GM12892 (cell line): ENCODE data around the gene LGALS3.
A peak's percentile ranks its signal among the peaks of the same experiment; 100 is the strongest.

Source experiments
- DNase-seq: peaks from one replicate; pipeline ENCODE4 v3.0.0; 2011; ENCODE audit not compliant: insufficient read length
- FAIRE-seq: peaks from 2 replicates; lab custom pipeline; 2011; peaks lifted over from hg19 to GRCh38; lab: Jason Lieb, UNC
- POLR2A ChIP-seq: IDR thresholded peaks from 2 replicates; pipeline ENCODE4 v1.6.1; 2011; ENCODE audit warnings: low read depth, low read length, control low read depth
- POLR2AphosphoS5 ChIP-seq: IDR thresholded peaks from 2 replicates; pipeline ENCODE4 v1.6.1; 2011; ENCODE audit warnings: low read depth, low read length, control low read depth
- TAF1 ChIP-seq: IDR thresholded peaks from 2 replicates; pipeline ENCODE4 v1.6.1; 2011; ENCODE audit warnings: low read depth, mild to moderate bottlenecking, control low read depth, low read length, borderline replicate concordance

The LGALS3 gene

GRCh38 chr14:55101698-55102097 is 27.4 kb upstream of the LGALS3 start:
- DNase-seq: no peak
- TF ChIP-seq TAF1 (no peak), POLR2AphosphoS5 (no peak), POLR2A (no peak)
- no peak for FAIRE-seq

- FAIRE-seq: peak; percentile 91
Measured at GRCh38 chr14:55102141-55102621, 26.9 kb upstream of the LGALS3 start.

GRCh38 chr14:55103005-55103640 is 25.9 kb upstream of the LGALS3 start:
- TF ChIP-seq TAF1 (peak; percentile 49; the same call in 1 of the 2 replicates), POLR2AphosphoS5 (peak; percentile 31; the same call in 1 of the 2 replicates), POLR2A (peak; percentile 37; the same call in 1 of the 2 replicates)
- FAIRE-seq (peak; percentile 82), DNase-seq (peak; percentile 44)

More at GRCh38 chr14:55102141-55102621, 26.9 kb upstream of the LGALS3 start:
- peak; percentile 47; the same call in 1 of the 2 replicates for TF ChIP-seq POLR2A
- peak; percentile 37; the same call in 1 of the 2 replicates for TF ChIP-seq POLR2AphosphoS5
- no peak for TF ChIP-seq TAF1
- DNase-seq: no peak

GRCh38 chr14:55103971-55104954 is 24.8 kb upstream of the LGALS3 start:
- peak; percentile 17 for FAIRE-seq
- TF ChIP-seq POLR2AphosphoS5 (no peak), POLR2A (no peak), TAF1 (no peak)
- DNase-seq: no peak

DNA sequence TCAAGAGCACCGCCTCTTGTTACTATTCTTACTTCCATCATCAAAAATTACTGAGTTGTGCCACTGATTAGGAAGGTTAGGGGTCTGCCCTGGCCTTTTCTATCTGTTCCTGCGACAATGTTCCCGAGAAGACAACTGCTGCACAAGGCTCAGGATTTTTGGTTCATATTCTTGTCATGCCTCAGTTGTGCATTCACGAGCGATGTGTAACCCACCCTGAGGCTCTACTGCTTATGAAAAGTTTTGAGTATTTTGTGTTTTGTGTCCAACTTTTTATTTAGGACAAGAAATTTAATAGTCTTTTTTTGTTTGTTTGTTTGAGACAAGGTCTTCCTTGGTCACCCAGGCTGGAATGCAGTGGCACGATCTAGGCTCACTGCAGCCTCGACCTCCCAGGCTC is 23.1 kb upstream of the LGALS3 start:
- no peak for TF ChIP-seq POLR2A
- no peak for TF ChIP-seq POLR2AphosphoS5
- TF ChIP-seq TAF1: no peak
- no peak for FAIRE-seq
- DNase-seq: no peak

DNA sequence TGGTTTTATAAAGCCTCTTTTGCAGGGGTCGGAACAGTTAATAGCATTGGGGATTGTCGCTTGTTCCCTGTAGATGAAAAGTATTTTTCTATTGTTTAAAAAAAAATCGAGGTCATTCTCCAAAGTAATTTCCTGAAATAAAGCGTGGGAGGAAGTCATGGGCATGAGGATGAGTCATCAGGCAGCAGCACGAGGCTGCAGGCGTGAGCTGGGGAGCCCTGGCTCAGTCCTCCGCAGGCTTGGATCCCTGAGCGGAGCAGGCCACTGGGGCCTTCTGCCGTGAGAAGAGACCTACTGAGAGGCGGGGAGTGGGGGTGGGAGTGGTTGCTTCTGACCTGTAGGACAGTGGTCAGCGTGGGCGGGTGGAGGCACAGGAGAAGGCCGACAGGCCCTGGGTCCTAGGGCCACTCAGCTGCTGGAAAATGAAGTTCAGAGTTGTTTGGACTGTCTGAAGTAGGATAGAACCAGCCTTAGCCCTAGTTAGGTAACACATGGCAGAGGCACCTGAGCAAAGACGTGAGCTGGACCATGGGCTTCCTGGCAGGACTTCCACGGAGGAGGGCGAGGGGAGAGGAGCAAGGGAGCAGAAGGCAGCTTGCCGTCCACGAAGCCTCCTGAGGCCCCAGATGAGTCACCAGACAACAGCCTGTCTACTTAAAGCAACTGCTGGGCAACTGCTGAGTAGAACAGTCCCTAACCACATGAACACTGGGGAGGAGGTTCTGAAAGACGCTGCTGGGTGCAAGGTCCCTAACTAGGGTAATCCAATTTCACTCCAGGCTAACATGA is 21.1 kb upstream of the LGALS3 start:
- FAIRE-seq: peak; percentile 42
- no peak for TF ChIP-seq TAF1
- TF ChIP-seq POLR2AphosphoS5: no peak
- no peak for DNase-seq

- TF ChIP-seq TAF1 (no peak), POLR2A (no peak), POLR2AphosphoS5 (no peak)
- FAIRE-seq (no peak), DNase-seq (no peak)
Measured at GRCh38 chr14:55109836-55110235, 19.2 kb upstream of the LGALS3 start.

GRCh38 chr14:55111122-55111708 is 17.8 kb upstream of the LGALS3 start:
- no peak for TF ChIP-seq POLR2A
- no peak for FAIRE-seq
- DNase-seq: no peak

DNA sequence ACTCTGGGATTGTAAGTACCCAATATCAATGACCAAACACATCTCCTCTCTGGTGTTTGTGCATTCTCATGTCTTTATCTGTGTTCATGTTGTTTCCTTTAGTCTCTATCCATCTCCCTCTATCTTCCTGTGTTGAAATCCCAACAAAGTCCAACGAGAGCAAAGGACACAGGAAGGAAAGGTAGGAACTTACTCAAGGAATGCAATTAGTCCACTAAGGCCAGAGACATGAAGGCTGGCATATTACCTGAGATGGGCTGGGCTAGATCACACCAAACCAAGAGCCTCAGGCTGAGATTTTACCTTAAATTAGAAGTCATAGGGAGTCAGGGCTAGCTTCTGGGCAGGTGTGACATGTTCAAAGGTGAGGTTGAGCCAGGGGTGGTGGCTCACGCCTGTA is 14.3 kb upstream of the LGALS3 start:
- DNase-seq (no peak), FAIRE-seq (no peak)
- TF ChIP-seq TAF1 (no peak), POLR2AphosphoS5 (no peak)

- FAIRE-seq (peak; percentile 82), DNase-seq (no peak)
- TF ChIP-seq POLR2A (no peak), POLR2AphosphoS5 (no peak), TAF1 (no peak)
Measured at GRCh38 chr14:55115460-55115859, 13.6 kb upstream of the LGALS3 start.

DNA sequence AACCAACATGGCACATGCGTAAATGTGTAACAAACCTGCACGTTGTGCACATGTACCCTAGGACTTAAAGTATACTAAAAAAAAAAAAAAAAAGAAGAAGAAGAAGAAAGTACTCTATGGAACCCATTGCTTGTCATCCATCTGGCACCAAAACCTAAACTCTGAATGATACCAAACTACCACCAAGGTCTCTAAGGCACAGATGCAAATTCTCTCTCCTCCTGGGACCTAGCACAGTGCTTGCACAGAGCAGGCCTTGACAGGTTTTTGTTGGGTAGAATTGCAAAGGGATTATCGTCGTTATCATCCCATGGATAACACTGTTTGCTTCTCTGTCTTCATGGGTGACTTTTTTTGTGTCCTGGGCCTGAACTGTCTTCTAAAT is 13.2 kb upstream of the LGALS3 start:
- TF ChIP-seq TAF1 (no peak), POLR2AphosphoS5 (no peak), POLR2A (no peak)
- no peak for DNase-seq
- FAIRE-seq: no peak
